T47D (cell line): Measurements from ENCODE around the gene MTMR3.
"Not testable (repeated sequence)": the region's sequence is repeated elsewhere in the genome, so short reads cannot be mapped to it uniquely, and the experiment has no call there.

ENCODE experiments used
- DNase-seq, 2 experiments: peaks; one replicate each; pipeline versions ENCODE4 v3.0.0 to v3.0.0-alpha.2; 2011 to 2012; ENCODE audit warnings: low read depth in 1 of 2, low spot score in 1 of 2
- JUND ChIP-seq: IDR thresholded peaks from 2 replicates; pipeline ENCODE4 v1.6.1; 2012; ENCODE audit warnings: low read depth
- in situ Hi-C: cut with HindIII; loops from 2 replicates; pipeline ENCODE4 v1.10.0; 2016; ENCODE audit warnings: low sequenced_read_pairs, low pct_unique_long_range_greater_than_20kb

The MTMR3 gene

DNA sequence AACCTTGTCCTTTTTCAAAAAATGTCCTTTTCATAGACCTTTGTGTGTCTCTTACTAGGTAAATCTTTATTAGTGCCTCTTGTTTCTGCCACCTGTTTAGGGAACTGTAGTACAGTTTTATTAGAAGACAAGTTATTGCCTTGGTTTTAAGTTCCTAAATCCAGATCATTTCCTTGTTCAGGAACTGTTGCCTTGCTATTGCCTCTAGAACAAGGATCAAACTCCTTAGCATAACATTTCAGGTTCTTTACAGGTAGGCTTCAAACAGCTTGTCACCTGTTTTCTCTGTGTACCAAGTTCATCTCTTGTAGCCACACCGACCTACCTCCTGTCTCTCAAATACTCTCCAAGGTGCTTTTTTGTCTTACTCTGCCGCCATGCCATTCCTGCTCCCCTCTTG, 75.2 kb downstream of the MTMR3 start:
- no peak for DNase-seq
- TF ChIP-seq JUND, result no peak
- in situ Hi-C loops, result no loop called here

DNA sequence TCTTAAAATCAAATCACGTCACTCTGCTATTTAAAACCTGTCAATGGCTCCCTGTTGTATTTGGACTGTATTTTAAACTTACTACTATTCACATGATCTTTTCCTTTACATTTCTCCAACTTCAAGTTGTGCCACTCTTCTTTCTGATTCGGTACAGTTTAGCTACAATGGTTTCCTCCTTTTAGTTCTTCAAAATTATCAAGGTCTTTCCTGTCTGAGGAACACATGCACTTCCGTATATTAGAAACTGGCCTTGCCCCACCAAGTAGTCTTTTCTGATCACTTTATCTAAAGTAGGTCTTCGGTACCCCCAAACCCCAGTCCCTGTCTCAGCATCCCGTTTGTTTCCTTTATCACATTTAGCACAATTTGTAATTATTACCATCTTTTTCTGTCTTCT, 81.8 kb downstream of the MTMR3 start:
- in situ Hi-C loops, result no loop called here
- TF ChIP-seq JUND, result no peak
- DNase-seq, result no peak

DNA sequence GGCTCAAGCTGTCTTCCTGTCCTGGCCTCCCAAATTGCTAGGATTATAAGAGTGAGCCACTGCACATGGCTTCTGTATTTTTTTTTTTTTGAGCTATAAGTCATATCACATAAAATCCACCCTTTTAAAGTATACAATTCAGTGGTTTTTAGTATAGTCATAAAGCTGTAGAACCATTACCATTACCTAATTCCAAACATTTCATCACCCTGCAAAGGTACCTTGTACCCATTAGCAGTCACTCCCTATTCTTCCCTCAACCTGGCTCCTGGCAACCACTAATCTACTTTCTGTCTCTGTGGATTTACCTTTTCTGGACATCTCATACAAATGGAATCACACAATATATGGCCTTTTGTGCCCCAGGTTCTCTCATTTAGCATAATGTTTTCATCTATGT, 84.5 kb downstream of the MTMR3 start:
- in situ Hi-C loops, result no loop called here
- DNase-seq, result no peak
- TF ChIP-seq JUND, result no peak

DNA sequence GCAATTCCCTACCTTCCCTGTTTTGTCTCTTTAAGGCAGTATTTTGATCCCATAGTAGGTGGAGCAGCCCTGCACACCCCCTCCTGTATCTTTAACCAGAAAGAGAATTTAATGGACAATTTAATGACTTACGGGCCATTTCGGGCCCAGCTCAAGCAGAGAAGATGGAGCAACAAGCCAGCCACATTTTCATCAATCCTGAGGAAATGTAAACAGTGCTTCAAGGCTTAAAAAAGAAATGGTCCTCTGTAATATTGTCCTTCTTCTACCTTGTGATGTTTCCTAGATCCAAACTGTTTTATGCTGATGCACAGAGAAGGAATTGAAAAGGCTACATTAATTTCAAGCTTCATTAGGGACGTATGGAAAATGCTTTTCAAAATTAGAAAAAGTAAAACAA, 88.6 kb downstream of the MTMR3 start:
- no peak for DNase-seq
- in situ Hi-C loops, result no loop called here

DNA sequence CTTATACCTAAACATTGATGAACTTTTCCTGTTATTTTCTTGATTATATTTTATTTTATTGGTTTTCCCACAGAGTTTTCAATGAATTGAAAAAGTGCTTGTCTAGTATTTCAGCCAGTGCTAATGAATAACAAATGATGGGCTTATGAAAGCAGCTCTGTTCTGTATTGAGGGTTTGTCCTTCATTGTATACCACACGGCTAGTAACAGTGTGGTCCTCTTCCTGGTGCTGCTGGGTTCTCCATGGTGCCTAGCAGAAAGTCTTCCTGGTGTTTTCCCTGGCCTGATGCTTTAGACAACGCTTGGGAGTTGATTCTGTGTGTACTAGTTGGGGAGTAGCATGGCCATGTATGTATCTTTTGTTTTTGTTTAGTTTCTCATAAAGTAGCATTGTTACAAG, 89.1 kb downstream of the MTMR3 start:
- TF ChIP-seq JUND, result no peak
- in situ Hi-C loops, result no loop called here
- no peak for DNase-seq

More for the DNA sequence above, 88.6 kb downstream of the MTMR3 start:
- no peak for TF ChIP-seq JUND

DNA sequence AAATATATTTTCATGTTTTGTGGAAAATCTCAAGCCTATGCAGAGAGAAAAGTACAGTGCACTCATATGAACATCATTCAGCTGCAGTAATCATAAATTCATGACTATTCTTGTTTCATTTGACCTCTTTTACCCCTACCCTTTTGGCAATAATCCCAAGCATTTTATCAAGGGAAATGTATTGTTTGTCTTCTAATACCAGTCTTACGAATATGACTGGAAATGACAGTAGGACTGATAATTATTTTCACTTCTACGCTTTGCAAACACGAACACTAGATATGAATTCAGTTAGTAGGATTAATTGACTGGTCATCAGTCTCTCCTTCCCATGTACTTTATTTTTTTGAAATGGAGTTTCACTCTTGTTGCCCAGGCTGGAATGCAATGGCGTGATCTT, 90.3 kb downstream of the MTMR3 start:
- no peak for TF ChIP-seq JUND
- DNase-seq, result no peak
- in situ Hi-C loops, result no loop called here

DNA sequence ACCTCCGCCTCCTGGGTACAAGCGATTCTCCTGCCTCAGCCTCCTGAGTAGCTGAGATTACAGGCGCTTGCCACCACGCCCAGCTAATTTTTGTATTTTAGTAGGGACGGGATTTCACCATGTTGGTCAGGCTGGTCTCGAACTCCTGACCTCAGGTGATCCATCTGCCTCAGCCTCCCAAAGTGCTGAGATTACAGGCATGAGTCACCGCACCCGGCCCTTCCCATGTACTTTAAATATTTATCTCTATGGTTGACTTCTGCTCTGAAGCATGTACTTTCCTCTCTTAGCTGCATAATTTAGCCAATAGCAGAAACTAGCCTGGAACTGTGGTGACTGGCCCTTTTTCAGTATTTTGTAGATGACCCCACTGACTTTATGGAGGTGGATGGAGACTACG, 90.7 kb downstream of the MTMR3 start:
- DNase-seq, in situ Hi-C loops: not testable (repeated sequence)

DNA sequence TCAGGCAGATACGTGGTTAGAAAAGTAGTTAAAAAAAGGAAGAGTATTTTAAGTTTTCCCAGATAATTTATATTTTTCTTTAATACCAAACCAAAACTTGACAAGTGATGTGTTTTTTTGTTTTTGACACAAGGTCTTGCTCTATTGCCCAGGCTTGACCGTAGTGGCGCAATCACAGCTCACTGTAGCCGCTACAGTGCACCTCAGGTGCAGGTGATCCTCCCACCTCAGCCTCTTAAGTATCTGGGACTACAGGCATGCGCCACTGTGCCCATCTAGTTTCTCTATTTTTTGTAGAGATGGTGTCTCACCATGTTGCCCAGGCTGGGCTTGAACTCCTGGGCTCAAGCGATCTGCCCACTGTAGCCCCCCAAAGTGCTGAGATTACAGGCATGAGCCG, 92.5 kb downstream of the MTMR3 start:
- DNase-seq, result no peak
- in situ Hi-C loops, result no loop called here
- no peak for TF ChIP-seq JUND

DNA sequence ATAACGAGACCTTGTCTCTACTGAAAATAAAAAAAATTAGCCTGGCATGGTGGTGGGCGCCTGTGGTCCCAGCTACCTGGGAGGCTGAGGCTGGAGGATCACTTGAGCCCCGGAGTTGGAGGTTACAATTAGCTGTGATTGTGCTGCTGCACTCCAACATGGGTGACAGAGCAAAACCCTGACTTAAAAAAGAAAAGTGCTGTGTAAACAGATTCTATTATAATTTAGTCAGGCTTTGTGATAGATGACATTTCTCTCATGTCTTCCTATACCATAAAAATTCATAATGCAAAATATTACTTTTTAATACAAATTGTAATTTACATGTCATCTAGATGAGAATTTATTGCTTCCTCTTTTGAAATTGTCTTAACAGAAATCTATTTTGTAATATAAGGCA, 94.1 kb downstream of the MTMR3 start:
- TF ChIP-seq JUND, result no peak
- no peak for DNase-seq
- in situ Hi-C loops, result no loop called here

DNA sequence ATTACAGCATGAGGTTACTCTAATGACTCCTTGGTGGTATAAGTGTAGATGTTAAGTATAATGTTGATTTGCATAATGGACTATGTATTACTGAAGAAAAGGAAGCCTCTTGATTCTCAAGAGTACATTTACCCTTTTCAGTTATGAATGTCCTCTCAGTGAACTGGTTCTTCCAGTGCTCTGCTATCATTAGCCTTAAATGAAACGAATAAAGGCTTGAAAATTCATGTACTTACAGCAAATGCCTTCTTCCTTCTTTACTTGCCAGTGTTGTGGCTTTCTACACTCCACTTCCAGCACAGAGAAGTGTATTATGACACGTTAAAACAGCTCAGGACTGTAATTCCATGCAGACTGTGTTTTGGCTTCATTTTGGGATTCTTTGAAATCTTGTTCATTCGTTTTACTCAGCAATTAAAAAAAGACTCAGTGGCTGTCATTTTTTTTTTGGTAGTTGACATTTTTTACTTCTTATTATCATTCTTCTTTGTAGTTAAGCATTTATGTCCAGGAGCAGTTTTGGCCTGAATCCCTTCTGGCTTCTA, 96.9 kb downstream of the MTMR3 start:
- TF ChIP-seq JUND, result no peak
- in situ Hi-C loops, result no loop called here
- DNase-seq, result no peak

DNA sequence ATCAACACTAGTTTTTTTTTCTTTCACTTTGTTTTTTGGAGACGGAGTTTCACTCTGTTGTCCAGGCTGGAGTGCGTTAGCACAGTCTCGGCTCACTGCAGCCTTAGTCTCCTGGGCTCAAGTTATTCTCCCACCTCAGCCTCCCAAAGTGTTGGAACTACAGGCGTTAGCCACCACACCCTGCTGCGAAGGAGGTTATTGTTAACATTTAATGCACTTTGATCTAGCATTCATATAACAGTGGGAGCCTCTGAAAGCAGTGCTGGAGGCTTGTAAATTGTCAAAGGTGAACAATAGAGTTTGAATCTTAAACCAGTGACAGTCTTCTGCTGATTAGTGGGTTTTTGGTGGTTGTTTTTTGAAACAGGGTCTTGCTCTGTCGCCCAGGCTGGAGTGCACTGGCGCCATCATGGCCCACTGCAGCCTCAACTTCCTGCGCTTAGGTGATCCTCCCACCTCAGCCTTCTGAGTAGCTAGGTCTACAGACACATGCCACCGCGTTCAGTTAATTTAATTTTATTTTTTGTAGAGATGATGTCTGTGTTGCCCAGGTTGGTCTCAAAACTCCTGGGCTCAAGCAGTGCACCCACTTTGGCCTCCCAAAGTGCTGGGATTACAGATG, 100.4 kb downstream of the MTMR3 start:
- no peak for TF ChIP-seq JUND
- in situ Hi-C loops, result no loop called here
- DNase-seq, result no peak

DNA sequence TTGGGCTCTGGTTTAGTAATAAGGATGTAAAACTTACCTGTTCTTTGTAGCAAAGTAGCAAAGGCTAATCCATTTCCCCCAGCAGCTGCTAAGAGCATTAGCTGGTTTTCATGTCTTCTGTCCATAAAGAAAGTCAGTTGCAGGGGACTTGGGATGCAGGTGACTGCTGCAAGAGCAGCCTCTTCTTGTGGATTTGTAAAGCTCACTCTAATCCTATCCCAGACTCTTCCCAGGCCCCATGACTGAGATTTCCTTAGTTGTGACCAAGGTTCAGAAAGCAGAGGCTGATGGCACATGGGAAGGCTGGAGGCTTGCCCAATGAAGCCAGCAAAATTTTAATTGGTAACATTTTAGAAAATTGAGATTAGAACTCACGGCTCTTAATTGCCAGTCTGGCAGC, 102.9 kb downstream of the MTMR3 start:
- TF ChIP-seq JUND, result no peak
- no peak for DNase-seq
- in situ Hi-C loops, result no loop called here

DNA sequence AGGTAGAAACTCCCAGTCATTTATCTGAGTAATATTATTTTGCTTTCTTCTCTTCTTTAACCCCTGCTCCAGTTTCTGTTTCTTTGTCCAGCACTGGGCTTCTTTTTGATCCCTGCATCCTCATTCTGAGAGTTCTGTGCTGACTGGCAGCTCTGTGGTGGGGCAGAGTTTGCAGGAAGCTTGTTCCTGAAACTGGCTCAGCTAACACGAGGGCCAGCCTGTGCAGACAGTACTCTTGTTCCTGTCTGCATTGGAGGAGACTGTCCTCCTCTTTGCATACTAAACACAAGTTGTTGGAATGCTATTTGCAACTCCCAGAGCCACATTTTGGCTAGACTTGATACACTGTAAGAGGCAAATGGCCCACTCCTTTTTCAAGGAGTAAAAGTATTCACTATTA, 104.2 kb downstream of the MTMR3 start:
- TF ChIP-seq JUND, result no peak
- in situ Hi-C loops, result no loop called here
- DNase-seq, result no peak

DNA sequence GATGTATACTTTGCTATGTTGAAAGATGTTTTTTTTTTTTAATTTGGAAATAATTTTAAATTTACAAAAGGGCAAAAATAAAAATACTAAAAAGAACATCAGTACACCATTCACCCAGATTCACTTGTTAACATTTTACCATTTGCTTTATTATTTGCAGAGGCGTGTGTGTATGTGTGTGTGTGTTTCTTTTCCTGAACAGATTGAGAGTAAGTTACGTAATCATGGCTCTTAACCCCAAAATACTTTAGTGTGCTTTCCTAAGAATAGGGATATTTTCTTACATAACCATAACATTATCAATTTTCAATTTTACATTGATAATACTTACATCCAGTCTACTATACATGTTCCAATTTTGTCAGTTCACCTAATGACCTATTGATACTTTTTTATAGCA, 105.7 kb downstream of the MTMR3 start:
- DNase-seq, result no peak
- in situ Hi-C loops, result no loop called here
- no peak for TF ChIP-seq JUND
